ENCODE data around the gene NBEAL2.

NBEAL2 gene

GRCh38 chr3:47000922-47001730 is 21.7 kb downstream of the NBEAL2 start:
- DNase-seq, result no peak

- no peak for DNase-seq
These were observed 22.3 kb downstream of the NBEAL2 start for GRCh38 chr3:47001731-47002170.

GRCh38 chr3:47002171-47003055 is 22.9 kb downstream of the NBEAL2 start:
- DNase-seq, result no peak

GRCh38 chr3:47003056-47003410 is 23.6 kb downstream of the NBEAL2 start:
- DNase-seq, result no peak

GRCh38 chr3:47003461-47004368 is 24.2 kb downstream of the NBEAL2 start:
- no peak for DNase-seq

- no peak for DNase-seq
These were observed 25.1 kb downstream of the NBEAL2 start for GRCh38 chr3:47004369-47005211.

GRCh38 chr3:47005212-47006144 is 26.0 kb downstream of the NBEAL2 start:
- no peak for DNase-seq

GRCh38 chr3:47006145-47006651 is 26.7 kb downstream of the NBEAL2 start:
- no peak for DNase-seq

- DNase-seq, result no peak
These were observed 27.5 kb downstream of the NBEAL2 start for GRCh38 chr3:47007001-47007400.

- no peak for DNase-seq
These were observed 28.2 kb downstream of the NBEAL2 start for GRCh38 chr3:47007482-47008233.

GRCh38 chr3:47008234-47008796 is 28.8 kb downstream of the NBEAL2 start:
- DNase-seq, result no peak

- DNase-seq, result no peak
These were observed 29.4 kb downstream of the NBEAL2 start for GRCh38 chr3:47008851-47009224.

- DNase-seq, result peak; percentile 82
These were observed 30.0 kb downstream of the NBEAL2 start for GRCh38 chr3:47009225-47010110.

GRCh38 chr3:47010111-47010712 is 30.7 kb downstream of the NBEAL2 start:
- DNase-seq, result no peak

GRCh38 chr3:47010910-47011309 is 31.4 kb downstream of the NBEAL2 start:
- no peak for DNase-seq

- no peak for DNase-seq
These were observed 31.9 kb downstream of the NBEAL2 start for GRCh38 chr3:47011371-47011770.

- no peak for DNase-seq
These were observed 33.1 kb downstream of the NBEAL2 start for GRCh38 chr3:47012342-47013230.

All from effector CD8-positive, alpha-beta T cell (primary cell).